HT-29 (cell line): ENCODE measurements around the gene CRK. TPM values are rescaled to one million over a fixed set of nuclear protein-coding genes. Genes with fewer than 3 reads are reported as not detected.
"Not testable (repeated sequence)": the region's sequence is repeated elsewhere in the genome, so short reads cannot be mapped to it uniquely, and the experiment has no call there.

Experiments
- DNase-seq: peaks from one replicate; pipeline ENCODE4 v3.0.0-alpha.2; 2015; ENCODE audit warnings: low spot score
- total RNA-seq: library from RNA; depleted of rRNA; stranded (reverse); fragments of >200 nt; shearing (Covaris generic); gene quantifications from 2 replicates; pipeline ENCODE4 v1.2.3, GENCODE V29; 2014

CRK gene
- total RNA-seq, 1 experiment from 2014 or later = 28.9 TPM

DNA sequence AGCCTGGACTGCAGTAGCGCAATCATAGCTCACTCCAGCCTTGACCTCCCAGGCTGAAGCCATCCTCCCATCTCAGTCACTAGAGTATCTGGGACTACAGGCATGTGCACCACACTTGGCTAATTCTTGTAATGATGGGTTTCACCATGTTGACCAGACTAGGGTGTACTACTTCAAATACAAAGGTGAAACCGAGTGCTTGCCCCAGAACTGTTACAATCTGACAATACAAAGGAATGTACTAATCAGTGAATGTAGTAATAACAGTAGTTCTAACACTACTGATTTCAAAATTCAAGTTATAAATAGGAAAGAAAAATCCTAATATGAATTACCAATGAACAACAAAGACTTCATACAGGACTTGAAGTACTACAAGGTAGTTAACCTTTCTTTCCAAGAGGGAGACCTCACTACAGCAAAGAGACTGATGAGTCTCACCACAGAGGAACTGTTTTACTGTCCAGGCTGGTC lies 24.4 kb downstream of the CRK start:
- DNase-seq = no peak

DNA sequence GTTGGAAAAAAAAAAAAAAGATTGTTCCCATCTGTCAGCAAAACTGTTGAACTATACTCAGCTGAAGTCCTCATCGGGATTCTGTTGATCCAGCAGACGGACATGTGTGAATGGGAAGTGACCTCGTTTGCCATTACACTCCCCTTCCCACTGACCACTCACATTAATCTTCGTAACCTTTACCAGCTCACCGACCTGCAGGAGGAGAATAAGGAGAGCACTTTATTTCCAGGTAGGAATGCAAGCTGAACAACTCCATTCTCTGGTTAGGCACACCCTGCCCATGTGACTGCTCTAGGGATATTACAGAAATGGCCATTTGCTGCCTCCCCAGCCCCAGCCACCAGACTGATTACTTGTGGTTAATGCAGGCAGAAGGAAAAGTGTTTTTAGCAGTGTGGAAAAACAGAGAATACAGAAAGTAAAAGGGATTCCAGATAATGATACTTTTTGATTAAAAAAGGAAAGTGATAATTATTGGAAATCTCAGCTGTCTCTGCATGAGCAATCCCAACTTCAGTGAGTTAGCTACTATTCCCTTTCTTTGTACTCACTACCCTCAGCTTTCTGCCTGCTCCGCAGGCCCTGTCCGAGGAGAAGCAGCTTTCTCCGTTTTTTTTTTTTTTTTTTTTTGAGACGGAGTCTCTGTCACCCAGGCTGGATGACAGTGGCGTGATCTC lies 32.4 kb downstream of the CRK start:
- no peak for DNase-seq

DNA sequence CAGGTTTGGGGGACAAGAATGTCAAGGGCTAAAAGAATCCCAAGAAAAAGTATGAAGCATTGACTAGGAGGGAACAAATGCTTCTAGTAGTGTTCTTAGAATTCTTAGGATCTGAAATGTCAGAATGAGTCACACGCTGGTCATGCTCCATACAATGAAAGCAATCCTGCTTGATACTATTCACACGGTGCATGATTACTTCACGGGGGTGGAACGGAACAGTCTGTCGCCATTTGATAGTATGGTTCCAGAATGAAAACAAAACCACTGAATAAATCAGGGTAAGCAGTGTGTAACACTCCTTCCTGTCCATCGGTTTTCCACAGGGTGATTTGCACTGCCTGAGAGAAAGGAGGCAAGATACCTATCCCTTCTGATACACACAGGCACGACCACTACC lies 33.1 kb downstream of the CRK start:
- no peak for DNase-seq

DNA sequence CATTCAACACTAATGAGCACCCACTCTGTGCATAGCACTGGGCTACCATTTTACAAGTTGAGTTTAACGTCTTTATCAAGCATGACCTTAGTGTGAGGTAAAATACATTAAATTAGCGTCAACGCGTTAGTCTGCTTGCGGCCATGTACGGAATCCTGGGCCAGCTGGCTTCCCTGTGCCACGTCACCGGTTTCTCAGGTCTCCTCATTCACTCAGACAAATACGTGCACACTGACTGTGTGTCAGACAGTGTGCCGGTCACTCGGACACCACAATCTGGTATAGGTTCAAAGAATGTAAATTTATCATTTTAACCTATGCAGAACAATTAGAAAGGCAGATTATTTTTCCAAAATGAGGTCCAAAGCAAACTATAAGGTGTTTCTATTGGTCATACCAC lies 34.6 kb downstream of the CRK start:
- no peak for DNase-seq

DNA sequence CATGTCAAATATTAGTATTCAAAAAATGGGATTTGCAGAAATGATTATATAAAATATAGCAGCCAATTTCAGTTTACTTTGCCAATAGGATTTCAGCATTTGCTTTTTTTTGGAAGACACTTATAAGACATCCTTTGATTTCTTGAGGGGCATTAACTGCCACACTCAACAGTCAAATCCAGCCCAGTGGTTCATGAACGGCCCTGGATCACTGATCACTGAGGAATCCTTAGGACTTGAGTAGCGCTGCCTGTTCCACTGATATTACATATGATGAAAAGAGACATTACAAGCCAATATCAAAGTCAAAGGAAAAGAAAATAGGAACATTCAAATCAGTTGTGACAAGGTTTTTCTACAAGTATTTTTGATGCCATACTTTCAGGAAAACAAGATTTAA lies 35.1 kb downstream of the CRK start:
- no peak for DNase-seq

DNA sequence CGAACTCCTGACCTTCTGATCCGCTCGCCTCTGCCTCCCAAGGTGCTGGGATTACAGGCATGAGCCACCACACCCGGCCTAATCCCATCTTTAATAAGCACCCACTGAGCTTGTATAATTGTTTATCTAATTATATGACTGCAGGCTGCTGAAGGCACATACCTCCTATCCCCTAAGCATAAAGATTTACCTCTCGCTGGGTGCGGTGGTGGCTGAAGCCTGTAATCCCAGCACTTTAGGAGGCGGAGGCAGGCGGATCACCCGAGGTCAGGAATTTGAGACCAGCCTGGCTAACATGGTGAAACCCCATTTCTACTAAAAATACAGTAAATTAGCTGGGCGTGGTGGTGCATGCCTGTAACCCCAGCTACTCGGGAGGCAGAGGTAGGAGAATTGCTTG lies 35.9 kb downstream of the CRK start:
- DNase-seq = no peak

DNA sequence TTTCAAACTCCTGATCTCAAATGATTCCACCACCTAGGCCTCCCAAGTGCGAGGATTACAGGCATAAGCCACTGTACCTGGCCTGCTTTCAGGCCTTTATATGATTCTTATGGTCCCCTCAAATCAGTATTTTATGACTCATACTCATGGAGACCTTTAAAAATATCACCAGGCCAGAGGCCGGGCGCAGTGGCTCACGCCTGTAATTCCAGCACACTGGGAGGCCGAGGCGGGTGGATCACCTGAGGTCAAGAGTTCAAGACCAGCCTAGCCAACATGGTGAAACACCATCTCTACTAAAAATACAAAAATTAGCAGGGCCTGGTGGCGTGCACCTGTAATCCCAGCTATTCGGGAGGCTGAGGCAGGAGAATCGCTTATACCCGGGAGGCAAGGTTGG lies 37.6 kb downstream of the CRK start:
- DNase-seq = not testable (repeated sequence)

DNA sequence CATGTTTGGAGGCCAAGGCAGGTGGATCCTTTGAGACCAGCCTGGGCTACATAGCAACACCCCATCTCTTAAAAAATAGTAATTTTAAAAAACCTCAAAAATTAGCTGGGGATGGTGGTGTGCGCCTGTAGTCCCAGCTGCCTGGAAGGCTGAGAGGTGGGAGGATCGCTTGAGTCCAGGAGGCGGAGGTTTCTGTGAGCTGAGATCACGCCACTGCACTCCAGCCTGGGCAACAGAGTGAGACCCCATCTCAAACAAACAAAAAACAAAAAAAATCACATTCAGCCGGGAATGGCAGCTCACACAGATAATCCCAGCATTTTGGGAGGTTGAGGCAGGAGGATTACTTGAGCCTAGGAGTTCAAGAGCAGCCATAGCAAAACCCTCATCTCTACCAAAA lies 39.6 kb downstream of the CRK start:
- no peak for DNase-seq

DNA sequence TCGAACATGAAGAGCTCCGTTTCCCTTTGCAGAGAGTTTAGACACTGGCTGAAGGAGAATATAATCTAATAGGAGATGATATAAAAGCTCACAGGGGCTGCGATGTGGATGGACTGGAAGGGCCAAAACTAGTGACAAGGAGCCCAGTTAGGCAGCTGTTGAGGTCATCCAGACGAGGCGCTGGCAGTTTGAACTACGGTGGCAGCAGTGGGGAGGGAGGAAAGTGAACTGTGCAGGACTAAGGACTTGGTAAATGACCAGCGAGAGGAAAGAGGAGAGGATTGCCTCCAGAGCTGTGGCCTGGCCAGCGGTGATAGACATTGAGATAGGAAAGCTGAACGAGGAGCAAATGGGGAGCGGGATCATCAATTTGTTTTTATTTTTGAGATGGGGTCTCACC lies 41.4 kb downstream of the CRK start:
- no peak for DNase-seq

DNA sequence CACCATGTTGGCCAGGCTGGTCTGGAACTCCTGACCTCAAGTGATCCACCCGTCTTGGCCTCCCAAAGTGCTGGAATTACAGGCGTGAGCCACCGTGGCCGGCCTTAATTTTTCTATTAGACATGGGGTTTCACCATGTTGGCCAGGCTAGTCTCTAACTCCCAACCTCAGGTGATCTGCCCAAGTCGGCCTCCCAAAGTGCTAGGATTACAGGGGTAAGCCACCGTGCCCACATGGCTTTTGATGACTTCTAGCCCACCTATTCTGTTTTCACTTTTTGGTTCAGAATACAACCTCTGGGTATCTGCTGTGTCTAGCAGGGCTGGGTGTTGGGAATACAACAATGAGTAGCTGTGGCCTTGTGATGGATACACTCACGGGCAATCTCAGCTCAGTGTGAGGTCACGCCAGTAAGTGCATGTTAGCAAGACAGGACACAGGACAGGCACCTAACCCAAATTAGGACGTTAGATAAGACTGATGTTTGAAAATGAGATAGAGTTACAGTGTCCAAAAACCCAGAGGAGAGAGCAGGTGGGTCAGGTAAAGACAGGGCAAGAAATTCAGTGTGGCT lies 41.9 kb downstream of the CRK start:
- DNase-seq = no peak

DNA sequence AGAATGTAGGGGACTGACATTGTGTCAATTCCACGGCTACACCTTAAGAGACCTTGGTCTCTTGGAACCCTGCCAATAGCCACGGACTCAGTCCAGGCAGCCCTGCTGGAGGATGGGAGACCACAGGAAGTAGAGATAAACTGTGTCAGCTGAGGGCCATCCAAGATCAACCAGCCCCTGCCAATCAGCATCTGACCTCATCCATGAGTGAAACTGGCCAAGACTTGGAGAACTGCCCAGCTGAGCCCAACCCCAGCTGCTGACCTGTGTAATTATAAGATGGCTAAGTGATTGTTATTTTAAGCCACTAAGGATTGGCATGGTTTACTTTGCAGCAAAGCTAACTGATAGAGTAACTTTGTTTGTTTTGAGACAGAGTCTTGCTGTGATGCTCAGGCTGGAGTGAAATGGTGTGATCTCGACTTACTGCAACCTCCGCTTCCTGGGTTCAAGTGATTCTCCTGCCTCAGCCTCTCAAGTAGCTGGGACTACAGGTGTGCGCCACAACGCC lies 42.7 kb downstream of the CRK start:
- DNase-seq = peak; percentile 12

DNA sequence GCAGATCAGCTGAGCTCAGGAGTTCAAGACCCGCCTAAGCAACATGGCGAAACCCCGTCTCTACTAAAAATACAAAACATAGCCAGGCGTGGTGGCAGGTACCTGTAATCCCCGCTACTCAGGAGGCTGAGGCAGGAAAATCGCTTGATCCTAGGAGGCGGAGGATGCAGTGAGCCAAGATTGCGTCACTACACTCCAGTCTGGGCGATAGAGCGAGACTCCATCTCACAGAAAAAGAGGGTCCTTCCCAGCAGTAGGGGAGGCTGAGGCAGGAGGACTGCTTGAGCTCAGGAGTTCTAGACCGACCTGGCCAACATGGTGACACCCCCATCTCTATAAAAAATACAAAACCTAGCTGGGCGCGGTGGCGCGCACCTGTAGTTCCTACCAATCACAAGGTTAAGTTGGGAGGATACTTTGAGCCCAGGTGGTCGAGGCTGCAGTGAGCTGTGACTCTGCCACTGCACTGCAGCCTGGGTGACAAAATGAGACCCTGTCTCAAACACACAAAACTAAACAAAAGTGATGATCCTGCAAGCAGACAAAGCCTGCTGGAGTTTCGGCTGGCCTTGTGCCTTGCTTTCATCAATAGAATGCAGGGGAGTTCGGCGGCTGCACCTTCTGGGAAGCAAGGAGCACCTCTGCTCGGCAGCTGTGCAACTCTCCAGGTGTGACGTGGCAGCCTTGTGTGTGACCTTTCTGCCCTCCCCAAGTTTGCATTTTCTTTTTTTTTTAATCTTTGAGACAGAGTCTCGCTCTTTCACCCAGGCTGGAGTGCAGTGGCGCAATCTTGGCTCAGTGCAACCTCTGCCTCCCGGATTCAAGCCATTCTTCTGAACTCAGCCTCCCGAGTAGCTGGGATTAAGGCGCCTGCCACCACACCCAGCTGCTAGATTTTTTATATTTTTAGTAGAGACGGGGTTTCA lies 43.6 kb downstream of the CRK start:
- DNase-seq = no peak

DNA sequence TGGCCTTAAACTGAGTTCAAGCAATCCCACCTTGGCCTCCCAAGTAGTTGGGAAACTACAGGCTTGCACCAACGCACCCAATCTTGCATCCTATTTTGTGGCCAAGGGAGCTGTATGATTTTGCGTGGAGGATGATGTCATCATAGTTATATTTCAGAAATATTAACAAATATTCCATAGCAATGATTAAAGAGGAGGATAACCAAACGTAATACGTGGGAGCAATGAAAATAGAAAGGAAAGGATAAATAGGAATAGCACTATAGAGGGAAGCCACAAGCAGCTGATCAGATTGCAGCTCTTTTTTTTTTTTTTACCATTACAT lies 53.8 kb downstream of the CRK start:
- no peak for DNase-seq

DNA sequence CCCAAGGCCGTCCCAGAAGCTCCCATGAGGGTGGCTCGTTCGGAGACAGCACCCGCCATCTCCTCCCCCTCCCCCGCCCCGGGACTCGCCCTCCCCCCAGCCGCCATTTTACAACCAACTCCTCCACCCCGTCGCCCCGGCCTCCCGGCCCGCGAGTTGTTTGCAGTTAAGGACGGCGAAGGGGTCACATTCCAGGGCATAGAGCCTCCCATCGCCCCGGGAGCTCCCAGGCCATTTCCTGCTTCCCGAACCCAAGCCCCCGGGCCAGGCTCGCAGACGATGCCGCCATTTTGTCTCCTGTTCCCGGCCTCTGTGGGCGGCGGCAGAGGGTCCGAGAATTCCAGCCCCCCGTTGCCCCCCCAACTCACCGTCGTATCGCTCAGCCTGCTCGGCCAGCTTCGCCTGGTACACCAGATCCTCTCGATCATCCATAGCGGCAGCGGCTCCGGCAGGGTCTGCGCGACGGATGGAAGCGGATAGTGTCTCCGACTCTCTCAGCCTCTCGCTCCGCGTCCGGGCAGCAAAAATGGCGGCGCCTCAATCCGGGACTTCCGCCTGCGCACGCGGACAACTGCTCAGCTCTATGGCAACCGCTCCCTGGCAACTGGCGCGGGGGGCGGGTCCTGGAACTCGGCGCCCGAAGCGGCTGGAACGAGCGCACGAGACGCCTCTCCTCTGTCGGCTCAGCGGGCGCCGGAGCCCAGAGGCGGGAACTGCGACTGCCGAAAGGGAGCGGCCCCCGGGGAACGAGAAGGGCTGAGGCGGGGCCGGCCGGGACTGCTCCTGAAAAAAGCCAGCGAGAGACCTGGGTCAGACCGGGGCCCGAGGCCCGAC lies 56.1 kb downstream of the CRK start, which contains the start of gene YWHAE:
TSS of gene YWHAE (minus strand) at position 544 of the 834 bp plus-strand sequence. CDS start at position 432, 112 bp downstream.
- DNase-seq = peak; percentile 91

DNA sequence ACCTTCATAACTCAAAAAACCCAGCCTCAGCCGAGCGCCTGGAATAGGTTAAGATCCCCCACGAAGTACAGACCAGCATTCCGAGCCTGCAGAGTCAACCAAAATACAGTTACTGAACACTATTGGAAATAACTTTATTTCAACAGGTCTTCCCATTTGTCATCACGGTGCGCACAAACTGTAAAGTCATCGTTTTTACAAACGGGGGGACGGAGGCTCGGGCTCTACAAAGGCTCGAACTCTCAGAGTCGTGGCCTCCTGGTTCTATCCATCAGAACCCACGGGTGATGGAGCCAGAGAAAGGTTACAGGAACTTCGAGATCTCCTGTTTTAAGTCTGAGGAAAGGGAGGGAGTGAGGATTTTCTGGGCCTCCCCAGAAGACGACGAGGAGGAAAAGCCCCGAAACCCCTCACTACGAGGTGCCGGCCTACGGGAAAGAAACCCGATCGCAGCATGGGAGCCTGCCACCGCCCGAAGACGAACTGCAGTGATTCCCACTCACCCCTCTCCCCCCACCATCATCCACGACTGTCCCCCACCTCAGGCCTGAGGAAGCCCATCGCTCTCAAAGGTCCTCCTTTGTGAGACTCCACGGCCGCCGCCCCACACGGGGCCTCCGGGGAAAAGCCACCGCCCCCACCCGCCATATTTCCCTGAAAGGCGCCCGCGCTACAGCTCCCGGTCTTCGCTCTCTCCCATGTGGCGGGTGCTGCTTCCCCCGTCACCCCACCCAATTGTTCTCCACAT lies 56.9 kb downstream of the CRK start:
- DNase-seq = peak; percentile 12

DNA sequence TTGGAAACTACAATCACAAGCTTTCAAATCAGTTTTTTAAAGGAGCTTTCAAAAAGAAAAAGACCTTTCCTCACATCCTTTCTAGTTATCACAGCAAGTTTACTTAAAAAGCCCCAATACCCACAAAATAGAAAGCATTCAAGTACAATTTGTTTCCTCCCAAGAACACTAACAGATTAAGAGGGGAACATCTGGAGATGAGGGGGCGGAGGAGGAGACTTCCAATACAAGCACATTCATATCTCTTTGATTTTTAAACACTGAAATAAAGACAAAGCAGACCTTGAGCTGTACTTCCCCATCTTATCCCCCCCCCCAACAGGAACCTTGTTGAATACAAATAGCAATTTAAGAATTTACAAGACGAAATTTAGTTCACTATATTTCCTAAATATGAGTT lies 58.0 kb downstream of the CRK start:
- no peak for DNase-seq

DNA sequence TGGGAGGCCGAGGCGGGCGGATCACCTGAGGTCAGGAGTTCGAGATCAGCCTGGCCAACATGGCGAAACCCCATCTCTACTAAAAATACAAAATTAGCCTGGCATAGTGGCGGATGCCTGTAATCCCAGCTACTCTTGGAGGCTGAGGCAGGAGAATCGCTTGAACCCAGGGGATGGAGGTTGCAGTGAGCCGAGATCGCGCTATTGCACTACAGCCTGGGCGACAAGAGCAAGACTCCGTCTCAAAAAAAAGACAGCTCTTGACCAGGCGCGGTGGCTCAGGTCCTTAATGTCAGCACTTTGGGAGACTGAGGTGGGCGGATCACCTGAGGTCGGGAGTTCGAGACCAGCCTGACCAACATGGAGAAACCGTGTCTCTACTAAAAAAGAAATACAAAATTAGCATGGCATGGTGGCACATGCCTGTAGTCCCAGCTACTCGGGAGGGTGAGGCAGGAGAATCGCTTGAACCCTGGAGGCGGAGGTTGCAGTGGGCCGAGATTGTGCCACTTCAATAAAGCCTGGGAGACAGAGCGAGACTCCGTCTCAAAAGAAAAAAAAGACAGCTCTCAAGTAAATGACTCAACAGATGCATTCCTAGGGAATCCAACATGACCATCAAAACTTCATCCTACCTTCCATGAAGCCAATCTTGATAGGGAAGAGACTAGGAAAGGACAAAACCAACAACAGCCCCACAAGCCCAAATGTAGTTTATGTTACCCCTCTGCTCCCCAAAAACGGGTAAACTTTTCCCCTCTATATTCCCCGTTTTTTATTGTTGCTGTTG lies 60.0 kb downstream of the CRK start:
- DNase-seq = not testable (repeated sequence)

DNA sequence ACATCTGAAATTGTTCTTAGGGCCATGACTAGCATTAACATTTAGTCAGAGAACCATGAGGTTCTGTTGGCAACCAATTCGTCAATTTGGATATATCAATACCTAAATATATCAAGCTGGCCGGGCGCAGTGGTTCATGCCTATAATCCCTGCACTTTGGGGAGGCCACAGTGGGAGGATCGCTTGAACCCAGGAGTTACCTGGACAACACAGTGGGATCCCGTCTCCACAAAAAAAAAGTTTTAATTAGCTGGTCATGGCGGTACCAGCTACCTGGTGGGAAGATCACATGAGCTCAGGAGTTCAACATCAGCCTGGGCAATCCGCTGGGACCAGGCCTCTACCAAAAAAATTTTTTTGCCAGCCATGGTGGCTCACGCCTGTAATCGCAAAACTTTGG lies 64.5 kb downstream of the CRK start:
- no peak for DNase-seq

DNA sequence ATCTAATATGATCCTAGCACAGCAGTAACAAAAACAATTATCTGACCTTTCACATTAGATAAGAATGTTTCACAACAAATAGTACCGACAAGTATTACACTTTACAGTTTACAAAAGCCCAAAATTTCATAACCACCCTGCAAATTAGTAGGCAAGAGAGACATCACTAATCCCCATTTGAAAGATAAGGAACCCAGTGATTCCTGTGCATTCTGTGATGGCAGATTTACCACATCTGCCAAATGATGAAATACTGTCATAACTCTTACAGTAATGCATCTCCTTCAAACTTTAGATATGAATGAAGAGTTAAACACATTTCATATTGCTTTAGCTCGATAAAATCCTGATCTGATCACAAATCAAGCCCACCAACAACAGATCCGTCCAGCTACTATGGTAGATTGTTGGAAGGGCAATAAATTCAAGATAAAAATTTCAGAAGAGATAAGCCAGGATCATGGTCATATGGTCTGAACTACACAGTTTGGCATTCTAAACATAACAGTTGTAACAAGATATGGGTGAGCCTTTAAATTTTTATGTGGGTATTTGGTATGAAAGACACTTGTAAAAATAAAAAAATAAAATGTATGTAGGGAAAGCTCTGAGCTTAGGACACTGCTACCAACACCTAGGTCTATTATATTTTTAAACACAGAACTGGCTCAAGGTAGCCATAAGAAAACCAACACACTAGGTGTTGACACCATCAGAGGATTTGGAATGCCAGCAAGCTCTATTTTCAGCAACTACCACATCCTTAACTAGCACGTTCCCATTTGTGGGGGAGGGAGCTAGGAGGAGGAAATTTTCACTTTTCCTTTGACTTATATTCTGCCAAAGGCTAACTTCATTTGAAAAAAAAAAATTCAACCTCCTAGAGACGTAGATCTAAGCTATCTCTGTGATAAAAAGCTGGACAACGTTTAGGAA lies 65.3 kb downstream of the CRK start:
- DNase-seq = no peak
